Astrocyte (in vitro differentiated cells and primary cell): ENCODE measurements around the gene CCDC77.

Experiments
- EZH2 ChIP-seq: IDR thresholded peaks from 2 replicates; pipeline ENCODE4 v1.6.1; 2012; ENCODE audit warnings: mild to moderate bottlenecking, low read length, inconsistent platforms; ENCODE audit not compliant: insufficient read depth
- TF ChIP-seq, protein P1 (sequence below): IDR thresholded peaks from 2 replicates; pipeline ENCODE4 v1.5.1; 2011; ENCODE audit warnings: low read depth, mild to moderate bottlenecking, inconsistent platforms, low read length, moderate library complexity; ENCODE audit not compliant: insufficient read depth

DNA sequence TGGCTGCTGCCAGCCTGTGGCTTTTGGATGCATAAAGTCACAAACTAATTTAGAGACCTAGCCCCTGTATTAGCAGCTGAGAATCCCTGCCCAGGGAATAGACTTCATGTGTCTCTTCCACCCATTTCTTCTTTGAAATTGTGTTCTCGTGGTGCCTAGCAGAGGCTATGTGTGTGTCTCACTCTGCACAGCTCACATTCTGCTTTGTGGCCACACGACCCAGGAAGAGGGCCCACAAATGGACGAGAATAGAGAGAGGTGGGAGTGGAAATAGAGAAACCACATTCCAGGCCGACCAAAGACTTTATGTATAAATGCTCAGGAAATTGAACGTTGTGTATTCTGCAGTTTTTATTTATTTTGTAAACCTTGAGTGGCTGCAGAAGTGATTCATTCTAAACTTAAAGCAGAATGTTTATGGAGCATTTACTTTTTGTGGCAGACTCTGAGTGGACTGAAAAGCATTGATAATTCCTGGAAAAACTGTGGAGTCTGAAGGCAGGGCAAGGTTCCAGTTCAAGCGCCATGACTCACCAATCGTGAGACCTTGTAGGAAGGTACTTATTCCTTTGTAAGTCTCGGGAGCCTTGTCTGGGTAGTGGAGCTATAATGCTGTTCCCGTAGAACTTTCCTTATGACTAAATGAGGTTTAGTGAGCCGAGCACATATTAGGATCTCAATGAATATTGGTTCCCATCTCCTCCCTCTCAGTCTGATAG lies 67.4 kb downstream of the CCDC77 start:
- TF ChIP-seq, protein P1, sequence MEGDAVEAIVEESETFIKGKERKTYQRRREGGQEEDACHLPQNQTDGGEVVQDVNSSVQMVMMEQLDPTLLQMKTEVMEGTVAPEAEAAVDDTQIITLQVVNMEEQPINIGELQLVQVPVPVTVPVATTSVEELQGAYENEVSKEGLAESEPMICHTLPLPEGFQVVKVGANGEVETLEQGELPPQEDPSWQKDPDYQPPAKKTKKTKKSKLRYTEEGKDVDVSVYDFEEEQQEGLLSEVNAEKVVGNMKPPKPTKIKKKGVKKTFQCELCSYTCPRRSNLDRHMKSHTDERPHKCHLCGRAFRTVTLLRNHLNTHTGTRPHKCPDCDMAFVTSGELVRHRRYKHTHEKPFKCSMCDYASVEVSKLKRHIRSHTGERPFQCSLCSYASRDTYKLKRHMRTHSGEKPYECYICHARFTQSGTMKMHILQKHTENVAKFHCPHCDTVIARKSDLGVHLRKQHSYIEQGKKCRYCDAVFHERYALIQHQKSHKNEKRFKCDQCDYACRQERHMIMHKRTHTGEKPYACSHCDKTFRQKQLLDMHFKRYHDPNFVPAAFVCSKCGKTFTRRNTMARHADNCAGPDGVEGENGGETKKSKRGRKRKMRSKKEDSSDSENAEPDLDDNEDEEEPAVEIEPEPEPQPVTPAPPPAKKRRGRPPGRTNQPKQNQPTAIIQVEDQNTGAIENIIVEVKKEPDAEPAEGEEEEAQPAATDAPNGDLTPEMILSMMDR = no peak
- no peak for TF ChIP-seq EZH2
